ENCODE data around the gene TTYH3. TPM values are rescaled to one million over a fixed set of nuclear protein-coding genes. Genes with fewer than 3 reads are reported as not detected.

The TTYH3 gene
- total RNA-seq, 1 donor from 2014 or later = 29.3 TPM

- FAIRE-seq = no peak
- no peak for DNase-seq (ENCODE audit: low spot score in 2 of 2)
Observed at GRCh38 chr7:2613931-2614600, 17.7 kb upstream of the TTYH3 start.

- FAIRE-seq = no peak
- DNase-seq (ENCODE audit: low spot score in 2 of 2) = no peak
Observed at GRCh38 chr7:2614631-2615330, 17.0 kb upstream of the TTYH3 start.

- DNase-seq (ENCODE audit: low spot score in 2 of 2) = no peak
- no peak for FAIRE-seq
Observed at GRCh38 chr7:2616387-2617324, 15.1 kb upstream of the TTYH3 start.

GRCh38 chr7:2617325-2617905 is 14.4 kb upstream of the TTYH3 start:
- FAIRE-seq = no peak
- DNase-seq (ENCODE audit: low spot score in 2 of 2) = no peak

GRCh38 chr7:2619116-2619515 is 12.7 kb upstream of the TTYH3 start:
- DNase-seq (ENCODE audit: low spot score in 2 of 2) (no peak), FAIRE-seq (no peak)

- DNase-seq (ENCODE audit: low spot score in 2 of 2) (no peak), FAIRE-seq (no peak)
Observed at GRCh38 chr7:2621061-2621828, 10.5 kb upstream of the TTYH3 start.

- no peak for DNase-seq (ENCODE audit: low spot score in 2 of 2)
- no peak for FAIRE-seq
Observed at GRCh38 chr7:2621948-2622640, 9.7 kb upstream of the TTYH3 start.

GRCh38 chr7:2622869-2623697 is 8.7 kb upstream of the TTYH3 start:
- FAIRE-seq = no peak

GRCh38 chr7:2623698-2624014 is 8.1 kb upstream of the TTYH3 start:
- no peak for FAIRE-seq

More at GRCh38 chr7:2622869-2623697, 8.7 kb upstream of the TTYH3 start:
- no peak for DNase-seq (ENCODE audit: low spot score in 2 of 2)

GRCh38 chr7:2624293-2624886 is 7.4 kb upstream of the TTYH3 start:
- DNase-seq (ENCODE audit: low spot score in 2 of 2) = no peak
- FAIRE-seq = no peak

More at GRCh38 chr7:2623698-2624014, 8.1 kb upstream of the TTYH3 start:
- no peak for DNase-seq (ENCODE audit: low spot score in 2 of 2)

- FAIRE-seq = no peak
- DNase-seq (ENCODE audit: low spot score in 2 of 2) = no peak
Observed at GRCh38 chr7:2626498-2627117, 5.2 kb upstream of the TTYH3 start.

GRCh38 chr7:2627258-2628129 is 4.3 kb upstream of the TTYH3 start:
- FAIRE-seq (no peak), DNase-seq (ENCODE audit: low spot score in 2 of 2) (no peak)

GRCh38 chr7:2628130-2628482 is 3.7 kb upstream of the TTYH3 start:
- FAIRE-seq = no peak
- no peak for DNase-seq (ENCODE audit: low spot score in 2 of 2)

- FAIRE-seq (no peak), DNase-seq (ENCODE audit: low spot score in 2 of 2) (no peak)
Observed at GRCh38 chr7:2628891-2629290, 2.9 kb upstream of the TTYH3 start.

- FAIRE-seq (no peak), DNase-seq (ENCODE audit: low spot score in 2 of 2) (no peak)
Observed at GRCh38 chr7:2629746-2630681, 1.8 kb upstream of the TTYH3 start.
